Endothelial cell of umbilical vein (primary cell): ENCODE data around the gene RASA2. TPM values are rescaled to one million over a fixed set of nuclear protein-coding genes. Genes with fewer than 3 reads are reported as not detected.
"Not testable (repeated sequence)": the region's sequence is repeated elsewhere in the genome, so short reads cannot be mapped to it uniquely, and the experiment has no call there.

ENCODE experiments used
- BruUV-seq: library from RNA; stranded (reverse); fragments of 400-500 nt; replicated peaks from 2 replicates; lab custom pipeline; 2021; lab: Mats Ljungman, UMichigan
- CTCF ChIA-PET: fragments of 300-600, 350-600 bp; sonication (Branson Sonifier 250); formaldehyde crosslinking; loops from one replicate; lab custom pipeline; 2021; ENCODE audit warnings: antibody characterized with exemption, inconsistent platforms; lab: Charles Lee
- POLR2A ChIA-PET: fragments of 300-600, 350-600 bp; sonication (Branson Sonifier 250); formaldehyde crosslinking; loops from one replicate; lab custom pipeline; 2021; ENCODE audit warnings: antibody characterized with exemption, inconsistent platforms; lab: Charles Lee
- DNase-seq: peaks from one replicate; pipeline ENCODE4 v3.0.0-alpha.2; 2011; ENCODE audit warnings: low read depth, low spot score
- FAIRE-seq: peaks from 2 replicates; lab custom pipeline; 2011; peaks lifted over from hg19 to GRCh38; lab: Jason Lieb, UNC
- H2AFZ ChIP-seq: 2 replicates; pipeline ENCODE4 v1.6.0; 2012; ENCODE audit warnings: low read depth, low read length, control low read depth, inconsistent platforms
- H3K27ac ChIP-seq: 2 replicates; pipeline ENCODE4 v1.5.1; 2011; ENCODE audit warnings: low read depth, mild to moderate bottlenecking, control low read depth, low read length, moderate library complexity; ENCODE audit not compliant: insufficient read depth
- H3K27me3 ChIP-seq, 2 experiments: 2 replicates each; pipeline versions ENCODE4 v1.6.0 to v1.6.1; 2011; ENCODE audit warnings: low read length in 2 of 2, mixed read lengths in 1 of 2; ENCODE audit not compliant: control insufficient read depth in 2 of 2, insufficient read depth in 2 of 2
- H3K36me3 ChIP-seq, 2 experiments: 2 replicates in 1 of 2; 3 replicates in 1 of 2; pipeline ENCODE4 v1.5.1; 2011; ENCODE audit warnings: low read length in 2 of 2, mild to moderate bottlenecking in 1 of 2, moderate library complexity in 1 of 2; ENCODE audit not compliant: control insufficient read depth in 2 of 2, insufficient read depth in 2 of 2; ENCODE audit errors: extremely low read depth in 1 of 2
- H3K4me1 ChIP-seq: 3 replicates; pipeline ENCODE4 v1.5.1; 2011; ENCODE audit warnings: mild to moderate bottlenecking, low read length; ENCODE audit not compliant: control insufficient read depth, insufficient read depth; ENCODE audit errors: extremely low read depth
- H3K4me2 ChIP-seq: 2 replicates; pipeline ENCODE4 v1.6.1; 2011; ENCODE audit warnings: low read length, control low read depth, mixed read lengths; ENCODE audit not compliant: insufficient read depth
- H3K4me3 ChIP-seq, 3 experiments: fragments of 200-600 bp in 1 of 3; sonication (generic), shearing (Covaris generic) in 1 of 3; replicated peaks in 1 of 3; 2 replicates each; pipeline ENCODE4 v1.5.1; 2011 to 2016; ENCODE audit warnings: control low read depth in 3 of 3, low read length in 3 of 3, mild to moderate bottlenecking in 2 of 3, inconsistent platforms in 1 of 3, low read depth in 1 of 3, moderate library complexity in 1 of 3; ENCODE audit not compliant: insufficient read depth in 1 of 3
- H3K79me2 ChIP-seq: 2 replicates; pipeline ENCODE4 v1.6.0; 2012; ENCODE audit warnings: low read length, inconsistent platforms; ENCODE audit not compliant: control insufficient read depth, insufficient read depth
- H3K9ac ChIP-seq: replicated peaks from 2 replicates; pipeline ENCODE3; 2011; ENCODE audit warnings: low read length, control low read depth; ENCODE audit not compliant: insufficient read depth; ENCODE audit errors: extremely low read depth
- H3K9me1 ChIP-seq: replicated peaks from 3 replicates; pipeline ENCODE4 v1.6.0; 2011; ENCODE audit warnings: mild to moderate bottlenecking, low read length; ENCODE audit not compliant: control insufficient read depth, insufficient read depth; ENCODE audit errors: extremely low read depth
- H3K9me3 ChIP-seq: replicated peaks from 2 replicates; pipeline ENCODE4 v1.5.1; 2012; ENCODE audit warnings: low read length, inconsistent platforms; ENCODE audit not compliant: control insufficient read depth, insufficient read depth
- H4K20me1 ChIP-seq: replicated peaks from 2 replicates; pipeline ENCODE3; 2011; ENCODE audit warnings: mild to moderate bottlenecking, low read length; ENCODE audit not compliant: control insufficient read depth, insufficient read depth; ENCODE audit errors: extremely low read depth
- CTCF ChIP-seq, 2 donors: IDR thresholded peaks; 1 replicate in 1 of 2; 2 replicates in 1 of 2; pipeline ENCODE4 v1.5.1; 2011; ENCODE audit warnings: low read length in 2 of 2, mild to moderate bottlenecking in 2 of 2, moderate library complexity in 2 of 2, control low read depth in 1 of 2, inconsistent platforms in 1 of 2, low read depth in 1 of 2; ENCODE audit not compliant: insufficient read depth in 1 of 2; ENCODE audit errors: extremely low read depth in 1 of 2
- FOS ChIP-seq: IDR thresholded peaks from 2 replicates; pipeline ENCODE4 v1.6.1; 2011; ENCODE audit warnings: mild to moderate bottlenecking, low read length, moderate library complexity, borderline replicate concordance; ENCODE audit not compliant: insufficient read depth
- JUN ChIP-seq: IDR thresholded peaks from 2 replicates; pipeline ENCODE4 v1.6.1; 2011; ENCODE audit warnings: borderline replicate concordance, low read depth; ENCODE audit not compliant: insufficient read length, insufficient read depth
- MAX ChIP-seq: IDR thresholded peaks from 2 replicates; pipeline ENCODE4 v1.6.1; 2011; ENCODE audit not compliant: insufficient read depth, insufficient read length
- MYC ChIP-seq: IDR thresholded peaks from one replicate; pipeline ENCODE4 v1.6.1; 2011; ENCODE audit warnings: mild to moderate bottlenecking, low read depth, low read length
- POLR2A ChIP-seq: IDR thresholded peaks from 2 replicates; pipeline ENCODE4 v1.6.1; 2012; ENCODE audit warnings: low read depth, mild to moderate bottlenecking, control low read depth, low read length
- POLR2AphosphoS5 ChIP-seq: IDR thresholded peaks from 2 replicates; pipeline ENCODE4 v1.6.1; 2012; ENCODE audit warnings: low read depth, mild to moderate bottlenecking, control low read depth, low read length, moderate library complexity; ENCODE audit not compliant: insufficient read depth
- dilution Hi-C: fragments of 300-500 bp; cut with MboI; formaldehyde crosslinking; loops from one replicate; pipeline ENCODE4 v1.15.0; 2019; ENCODE audit warnings: low sequenced_read_pairs; ENCODE audit not compliant: extremely low pct_ligation_motif_present
- intact Hi-C: fragments of 100-400 bp; cut with micrococcal nuclease; formaldehyde crosslinking; loops from one replicate; pipeline ENCODE4 v1.10.0; 2022
- polyA plus RNA-seq, 4 experiments: library from polyadenylated mRNA; depleted of rRNA in 3 of 4; stranded (reverse) in 3 of 4; unstranded in 1 of 4; fragments of >200 nt; gene quantifications; 2 replicates each; pipeline versions ENCODE4 v1.2.1 to v1.2.3, GENCODE V29; 2011 to 2012; ENCODE audit warnings: missing spikeins in 1 of 4
- total RNA-seq: library from RNA; stranded (reverse); gene quantifications from 2 replicates; pipeline ENCODE4 v1.2.3, GENCODE V29; 2021

Gene RASA2
- total and polyA plus RNA-seq, 2 donors (not counting 3 experiments of a cell fraction or from before 2014, with no cell fraction given), result 3.1 to 20.2 TPM

DNA sequence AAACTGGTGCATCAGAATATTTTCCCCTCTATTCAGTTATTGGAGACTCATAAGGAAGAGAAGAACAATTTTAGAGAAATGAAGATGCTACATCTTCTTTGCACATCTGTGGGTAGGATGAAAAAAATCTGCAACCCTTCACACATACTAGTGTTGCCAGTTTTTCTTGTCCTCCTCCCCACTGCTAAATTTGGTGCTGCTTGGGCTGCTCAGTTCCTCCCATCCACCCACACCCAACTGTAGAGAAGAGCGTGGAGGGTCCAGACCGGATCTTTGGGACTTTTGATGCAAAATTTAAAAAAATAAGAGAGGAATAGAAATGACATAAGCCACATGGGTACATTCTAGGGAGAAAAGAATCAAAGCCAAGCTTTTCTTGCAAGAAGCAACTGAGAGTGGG lies 8.7 kb upstream of the RASA2 start:
- CTCF ChIA-PET, result interaction anchor here (0.9 to 1.7 kb wide), 4 partner anchors 18 to 83 kb away, joined by 3 read pairs; no protein-coding TSS in a partner anchor
- POLR2A ChIA-PET, result no interaction called here
- dilution Hi-C loops, result no loop called here

DNA sequence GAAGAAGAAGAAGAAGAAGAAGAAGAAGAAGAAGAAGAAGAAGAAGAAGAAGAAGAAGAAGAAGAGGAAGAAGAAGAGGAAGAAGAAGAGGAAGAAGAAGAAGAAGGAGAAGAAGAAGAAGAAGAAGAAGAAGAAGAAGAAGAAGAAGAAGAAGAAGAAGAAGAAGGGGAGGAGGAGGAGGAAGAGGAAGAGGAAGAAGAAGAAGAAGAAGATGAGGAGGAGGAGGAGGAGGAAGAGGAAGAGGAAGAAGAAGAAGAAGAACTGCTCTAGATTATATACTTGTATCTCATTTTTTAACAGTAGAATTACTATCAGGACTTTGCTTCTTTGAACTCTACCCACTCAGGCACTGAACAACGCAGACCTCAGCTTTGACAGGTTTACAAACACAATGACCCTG lies 8.0 kb upstream of the RASA2 start:
- H2AFZ ChIP-seq, H3K9ac ChIP-seq, H3K4me3 ChIP-seq, BruUV-seq, H3K27ac ChIP-seq, intact Hi-C loops, dilution Hi-C loops, H4K20me1 ChIP-seq, POLR2A ChIA-PET, H3K79me2 ChIP-seq, H3K27me3 ChIP-seq, DNase-seq, FAIRE-seq, H3K9me3 ChIP-seq, H3K4me2 ChIP-seq, H3K9me1 ChIP-seq, H3K36me3 ChIP-seq: not testable (repeated sequence)
- H3K4me1 ChIP-seq, result peaks cover 21% of the 10 kb centered on the region
- CTCF ChIA-PET, result interaction anchor here (1.1 to 2.6 kb wide), 2 partner anchors 82 kb away, joined by 3 to 10 read pairs; no protein-coding TSS in a partner anchor

More for the DNA sequence above, 8.7 kb upstream of the RASA2 start:
- no peaks in the 10 kb centered on the region for H3K27me3 ChIP-seq
- no peaks in the 10 kb centered on the region for H4K20me1 ChIP-seq
- no peak overlapping the region for H3K4me3 ChIP-seq
- H3K9ac ChIP-seq, result no peak overlapping the region
- no peak for TF ChIP-seq FOS
- no peak for TF ChIP-seq MAX
- no peak for TF ChIP-seq MYC
- no peak for TF ChIP-seq POLR2A
- no peak for TF ChIP-seq CTCF (IDR thresholded peaks at IDR 0.05; ENCODE audit: extremely low read depth in 1 of 2, insufficient read depth in 1 of 2, low read depth in 1 of 2, low read length in 2 of 2)
- TF ChIP-seq JUN, result no peak
- no peak for TF ChIP-seq POLR2AphosphoS5
- no peak overlapping the region for H2AFZ ChIP-seq
- H3K4me2 ChIP-seq, result no peak overlapping the region
- no peaks in the 10 kb centered on the region for H3K36me3 ChIP-seq
- H3K9me3 ChIP-seq, result no peaks in the 10 kb centered on the region
- H3K9me1 ChIP-seq, result no peaks in the 10 kb centered on the region
- no TSS peak for BruUV-seq
- no peak for DNase-seq
- intact Hi-C loops, result no loop called here
- H3K4me1 ChIP-seq, result peaks cover 16% of the 10 kb centered on the region
- no peak for FAIRE-seq
- H3K79me2 ChIP-seq, result no peaks in the 10 kb centered on the region
- no peak overlapping the region for H3K27ac ChIP-seq
